LNCaP clone FGC (cell line): ENCODE data around the gene UBE2L6.

ENCODE experiments used
- DNase-seq: peaks from one replicate; pipeline ENCODE4 v3.0.0-alpha.2; 2011; ENCODE audit warnings: low read depth
- H3K4me3 ChIP-seq: 2 replicates; pipeline ENCODE4 v1.5.1; 2011; ENCODE audit warnings: mild to moderate bottlenecking, low read depth, low read length, control low read depth
- CTCF ChIP-seq: IDR thresholded peaks from 2 replicates; pipeline ENCODE4 v1.5.1; 2012; ENCODE audit warnings: mild to moderate bottlenecking; ENCODE audit not compliant: control insufficient read depth, insufficient read depth; ENCODE audit errors: extremely low read depth

UBE2L6 gene

GRCh38 chr11:57567515-57568329, at the start of gene UBE2L6:
Gene UBE2L6 (minus strand): TSS chr11:57567672. CDS start chr11:57567611, 61 bp downstream.
- DNase-seq, result no peak
- peak; percentile 27; the same call in 1 of the 2 replicates for TF ChIP-seq CTCF
- H3K4me3 ChIP-seq, result peak within 1 kb of the TSS; percentile 65

- no peak overlapping the region for H3K4me3 ChIP-seq
- no peak for DNase-seq
- TF ChIP-seq CTCF, result no peak
Measured at GRCh38 chr11:57616595-57616994, 49.1 kb upstream of the UBE2L6 start.

- no peak for TF ChIP-seq CTCF
- H3K4me3 ChIP-seq, result no peak overlapping the region
- peak; percentile 27 for DNase-seq
Measured at GRCh38 chr11:57615308-57615707, 47.8 kb upstream of the UBE2L6 start.

- no peak for DNase-seq
- H3K4me3 ChIP-seq, result no peak overlapping the region
- TF ChIP-seq CTCF, result no peak
Measured at GRCh38 chr11:57614234-57614772, 46.8 kb upstream of the UBE2L6 start.

- DNase-seq, result no peak
- TF ChIP-seq CTCF, result no peak
- H3K4me3 ChIP-seq, result no peak overlapping the region
Measured at GRCh38 chr11:57610170-57610569, 42.7 kb upstream of the UBE2L6 start.

- no peak for DNase-seq
- no peak for TF ChIP-seq CTCF
- H3K4me3 ChIP-seq, result no peak overlapping the region
Measured at GRCh38 chr11:57605028-57605420, 37.6 kb upstream of the UBE2L6 start.
